ENCODE results near the gene BAIAP2L1. TPM values are rescaled to one million over a fixed set of nuclear protein-coding genes. Genes with fewer than 3 reads are reported as not detected.

BAIAP2L1 gene
- total RNA-seq, 1 experiment from 2014 or later, result 63.8 TPM

DNA sequence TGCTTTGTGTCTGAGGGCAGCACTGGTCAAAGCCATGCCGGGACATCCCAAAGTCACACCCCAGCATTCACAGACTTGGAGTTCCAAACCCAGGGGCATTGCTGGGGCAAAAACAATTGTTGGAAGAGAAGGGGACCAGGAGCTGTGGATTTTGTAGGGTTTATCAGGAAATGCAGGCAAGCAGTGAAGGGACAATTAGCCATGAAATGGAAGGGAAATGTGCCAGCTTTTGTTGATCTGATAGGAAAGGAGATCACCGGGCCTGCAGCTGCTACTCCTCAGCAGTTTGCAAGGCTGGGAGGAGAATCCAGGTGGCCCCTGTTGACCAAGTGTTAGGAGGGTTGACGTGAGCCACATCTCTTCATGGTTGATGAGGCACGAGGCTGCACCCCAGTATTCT lies 122.0 kb downstream of the BAIAP2L1 start:
- Mint-ChIP-seq H3K9me3 (ENCODE audit: low read depth, unreplicated experiment) (no peaks in the 10 kb centered on the region), H3K4me3 (ENCODE audit: low read depth, unreplicated experiment) (no peak overlapping the region), H3K36me3 (ENCODE audit: insufficient read depth, unreplicated experiment) (peaks cover 20% of the 10 kb centered on the region), H3K4me1 (ENCODE audit: low read depth, unreplicated experiment) (peaks cover 20% of the 10 kb centered on the region), H3K27me3 (ENCODE audit: unreplicated experiment) (no peaks in the 10 kb centered on the region), H3K27ac (ENCODE audit: unreplicated experiment) (no peak overlapping the region)
- no TSS peak for BruUV-seq (replicated peaks)
- DNase-seq, result no peak
- TF ChIP-seq, protein P1, sequence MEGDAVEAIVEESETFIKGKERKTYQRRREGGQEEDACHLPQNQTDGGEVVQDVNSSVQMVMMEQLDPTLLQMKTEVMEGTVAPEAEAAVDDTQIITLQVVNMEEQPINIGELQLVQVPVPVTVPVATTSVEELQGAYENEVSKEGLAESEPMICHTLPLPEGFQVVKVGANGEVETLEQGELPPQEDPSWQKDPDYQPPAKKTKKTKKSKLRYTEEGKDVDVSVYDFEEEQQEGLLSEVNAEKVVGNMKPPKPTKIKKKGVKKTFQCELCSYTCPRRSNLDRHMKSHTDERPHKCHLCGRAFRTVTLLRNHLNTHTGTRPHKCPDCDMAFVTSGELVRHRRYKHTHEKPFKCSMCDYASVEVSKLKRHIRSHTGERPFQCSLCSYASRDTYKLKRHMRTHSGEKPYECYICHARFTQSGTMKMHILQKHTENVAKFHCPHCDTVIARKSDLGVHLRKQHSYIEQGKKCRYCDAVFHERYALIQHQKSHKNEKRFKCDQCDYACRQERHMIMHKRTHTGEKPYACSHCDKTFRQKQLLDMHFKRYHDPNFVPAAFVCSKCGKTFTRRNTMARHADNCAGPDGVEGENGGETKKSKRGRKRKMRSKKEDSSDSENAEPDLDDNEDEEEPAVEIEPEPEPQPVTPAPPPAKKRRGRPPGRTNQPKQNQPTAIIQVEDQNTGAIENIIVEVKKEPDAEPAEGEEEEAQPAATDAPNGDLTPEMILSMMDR (IDR thresholded peaks at IDR 0.05; ENCODE audit: unreplicated experiment), result no peak
- CTCF ChIA-PET, result no interaction called here
- intact Hi-C loops (cut with micrococcal nuclease; ENCODE audit: unreplicated experiment), result no loop called here

DNA sequence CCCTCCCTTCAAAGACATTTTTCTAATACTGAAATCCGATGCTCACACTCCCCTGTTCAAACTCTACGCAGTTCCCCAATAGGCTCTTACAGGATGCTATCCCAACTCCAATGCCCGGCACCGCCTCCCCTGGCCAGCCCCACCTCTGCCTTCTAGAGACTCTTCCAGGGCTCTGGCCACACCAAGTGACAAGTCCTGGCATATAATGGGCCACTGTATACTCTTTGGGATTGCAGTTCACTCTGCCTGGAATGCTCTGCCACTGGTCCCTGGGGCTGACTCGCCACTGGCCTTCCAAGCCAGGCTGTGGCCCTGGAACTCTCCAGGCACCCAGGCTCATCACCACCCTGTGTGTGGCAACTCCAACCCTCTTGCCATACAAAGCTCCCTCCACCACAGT lies 122.5 kb downstream of the BAIAP2L1 start:
- H3K27ac Mint-ChIP-seq (ENCODE audit: unreplicated experiment), result no peak overlapping the region
- TF ChIP-seq, protein P1 (IDR thresholded peaks at IDR 0.05; ENCODE audit: unreplicated experiment), result no peak
- CTCF ChIA-PET, result interaction anchor here (0.7 kb wide), 1 partner anchor 243 kb away, joined by 4 read pairs; no protein-coding TSS in a partner anchor
- no TSS peak for BruUV-seq (replicated peaks)
- no peaks in the 10 kb centered on the region for H3K9me3 Mint-ChIP-seq (ENCODE audit: low read depth, unreplicated experiment)
- peaks cover 20% of the 10 kb centered on the region for H3K4me1 Mint-ChIP-seq (ENCODE audit: low read depth, unreplicated experiment)
- H3K4me3 Mint-ChIP-seq (ENCODE audit: low read depth, unreplicated experiment), result no peak overlapping the region
- H3K36me3 Mint-ChIP-seq (ENCODE audit: insufficient read depth, unreplicated experiment), result peaks cover 15% of the 10 kb centered on the region
- DNase-seq, result no peak
- intact Hi-C loops (cut with micrococcal nuclease; ENCODE audit: unreplicated experiment), result no loop called here
- H3K27me3 Mint-ChIP-seq (ENCODE audit: unreplicated experiment), result no peaks in the 10 kb centered on the region

DNA sequence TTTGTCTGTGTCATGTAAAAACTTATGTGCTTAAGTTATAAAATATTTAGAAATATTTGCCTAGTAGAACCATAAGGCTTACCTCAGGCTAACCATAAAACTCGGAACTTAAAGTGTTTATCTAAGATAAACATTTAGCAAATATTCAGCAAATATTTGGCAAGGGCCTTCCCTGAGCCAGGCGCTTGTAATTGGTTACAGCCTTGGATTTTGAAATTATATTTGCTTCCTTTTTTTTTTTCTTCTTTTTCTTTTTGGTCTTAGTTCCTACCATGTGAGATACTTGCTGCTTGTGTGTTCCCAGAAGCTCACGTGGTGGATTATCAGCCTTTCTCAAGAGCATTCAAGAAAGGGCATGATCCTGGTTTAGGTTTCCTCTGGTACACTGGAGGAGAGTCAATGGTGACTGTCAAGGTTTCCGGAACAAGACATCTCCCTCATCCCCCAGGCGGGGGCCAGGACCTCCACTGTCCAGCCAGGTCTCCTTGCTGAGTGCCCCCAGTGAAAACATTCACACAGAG lies 124.6 kb downstream of the BAIAP2L1 start:
- peaks cover 13% of the 10 kb centered on the region for H3K4me1 Mint-ChIP-seq (ENCODE audit: low read depth, unreplicated experiment)
- CTCF ChIA-PET, result no interaction called here
- no peak for DNase-seq
- no peaks in the 10 kb centered on the region for H3K9me3 Mint-ChIP-seq (ENCODE audit: low read depth, unreplicated experiment)
- no TSS peak for BruUV-seq (replicated peaks)
- H3K27me3 Mint-ChIP-seq (ENCODE audit: unreplicated experiment), result no peaks in the 10 kb centered on the region
- TF ChIP-seq, protein P1 (IDR thresholded peaks at IDR 0.05; ENCODE audit: unreplicated experiment), result no peak
- no peak overlapping the region for H3K4me3 Mint-ChIP-seq (ENCODE audit: low read depth, unreplicated experiment)
- intact Hi-C loops (cut with micrococcal nuclease; ENCODE audit: unreplicated experiment), result no loop called here
- H3K36me3 Mint-ChIP-seq (ENCODE audit: insufficient read depth, unreplicated experiment), result no peaks in the 10 kb centered on the region
- H3K27ac Mint-ChIP-seq (ENCODE audit: unreplicated experiment), result no peak overlapping the region

DNA sequence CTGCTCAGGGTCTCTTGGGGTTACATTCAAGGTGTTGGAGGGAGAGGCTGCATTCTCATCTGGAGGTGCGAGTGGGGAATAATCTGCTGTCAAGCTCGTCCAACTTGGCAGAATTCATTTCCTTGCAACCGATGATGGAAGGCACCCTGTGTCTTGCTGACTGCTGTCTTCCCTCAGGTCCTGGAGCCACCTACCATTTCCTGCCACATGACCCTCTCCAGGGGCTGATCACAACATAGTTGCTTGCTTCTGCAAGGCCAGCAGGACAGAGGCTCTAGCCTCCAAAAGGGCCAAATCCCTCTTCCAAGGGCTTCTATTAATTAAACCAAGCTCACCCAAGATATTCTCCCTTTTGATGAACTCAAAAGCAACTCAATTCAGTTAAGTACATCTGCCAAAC lies 133.6 kb downstream of the BAIAP2L1 start:
- no TSS peak for BruUV-seq (replicated peaks)
- Mint-ChIP-seq H3K9me3 (ENCODE audit: low read depth, unreplicated experiment) (no peaks in the 10 kb centered on the region), H3K27ac (ENCODE audit: unreplicated experiment) (no peak overlapping the region), H3K36me3 (ENCODE audit: insufficient read depth, unreplicated experiment) (no peaks in the 10 kb centered on the region), H3K4me1 (ENCODE audit: low read depth, unreplicated experiment) (peaks cover 8% of the 10 kb centered on the region), H3K4me3 (ENCODE audit: low read depth, unreplicated experiment) (no peak overlapping the region), H3K27me3 (ENCODE audit: unreplicated experiment) (no peaks in the 10 kb centered on the region)
- intact Hi-C loops (cut with micrococcal nuclease; ENCODE audit: unreplicated experiment), result no loop called here
- CTCF ChIA-PET, result interaction anchor here (1.1 kb wide), 1 partner anchor 14 kb away, joined by 4 read pairs; no protein-coding TSS in a partner anchor
- TF ChIP-seq, protein P1 (IDR thresholded peaks at IDR 0.05; ENCODE audit: unreplicated experiment), result no peak
- DNase-seq, result no peak

Data from Calu3 (cell line).